ENCODE data around the gene MEGF10.

Gene MEGF10

GRCh38 chr5:127440831-127441230, 150.2 kb downstream of the MEGF10 start:
- H3K27ac Mint-ChIP-seq: no peak overlapping the region
- no peaks in the 10 kb centered on the region for H3K36me3 Mint-ChIP-seq
- DNase-seq (ENCODE audit: low spot score in 2 of 2) (no peak), ATAC-seq (no peak)
- H3K4me1 Mint-ChIP-seq: no peaks in the 10 kb centered on the region
- H3K4me3 Mint-ChIP-seq: no peak overlapping the region
- H3K9me3 Mint-ChIP-seq: no peaks in the 10 kb centered on the region

DNA sequence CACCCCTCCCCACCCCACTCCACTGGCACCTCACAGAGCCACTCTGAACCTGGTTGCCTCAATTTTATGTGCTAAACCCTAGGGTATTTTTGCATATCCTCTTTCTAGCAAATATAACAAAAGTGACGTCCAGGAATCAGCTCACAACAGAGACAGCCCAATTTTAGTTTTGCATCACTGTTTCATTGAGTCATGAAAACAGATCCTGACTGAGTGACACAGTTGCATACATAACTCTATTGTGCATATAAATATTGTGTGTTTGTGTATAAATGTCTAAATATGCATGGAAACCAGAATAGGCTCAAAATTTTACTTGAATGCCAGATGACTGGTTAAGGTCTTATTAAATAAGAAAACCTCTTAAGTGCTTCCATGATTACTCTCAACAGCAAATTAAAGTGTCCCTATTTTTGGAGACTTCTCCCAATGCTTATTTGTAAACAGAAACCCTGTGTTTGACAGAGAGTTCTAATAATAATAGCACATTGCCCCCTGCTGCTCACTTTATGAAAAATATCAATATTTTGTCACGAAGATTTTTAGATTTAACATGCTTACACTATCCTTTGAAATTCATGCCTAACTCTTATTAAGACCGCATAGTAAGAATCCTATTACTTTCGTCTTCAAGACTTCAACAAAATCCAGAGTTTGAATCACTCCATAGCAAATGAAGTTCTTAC, 151.3 kb downstream of the MEGF10 start:
- no peak overlapping the region for H3K27ac Mint-ChIP-seq
- no peaks in the 10 kb centered on the region for H3K4me1 Mint-ChIP-seq
- no peaks in the 10 kb centered on the region for H3K9me3 Mint-ChIP-seq
- DNase-seq (ENCODE audit: low spot score in 2 of 2): no peak
- ATAC-seq: no peak
- no peak overlapping the region for H3K4me3 Mint-ChIP-seq
- no peaks in the 10 kb centered on the region for H3K36me3 Mint-ChIP-seq

GRCh38 chr5:127444171-127444570, 153.6 kb downstream of the MEGF10 start:
- Mint-ChIP-seq H3K9me3 (no peaks in the 10 kb centered on the region), H3K27ac (no peak overlapping the region), H3K4me3 (no peak overlapping the region), H3K36me3 (no peaks in the 10 kb centered on the region), H3K4me1 (no peaks in the 10 kb centered on the region)
- ATAC-seq (no peak), DNase-seq (ENCODE audit: low spot score in 2 of 2) (no peak)

DNA sequence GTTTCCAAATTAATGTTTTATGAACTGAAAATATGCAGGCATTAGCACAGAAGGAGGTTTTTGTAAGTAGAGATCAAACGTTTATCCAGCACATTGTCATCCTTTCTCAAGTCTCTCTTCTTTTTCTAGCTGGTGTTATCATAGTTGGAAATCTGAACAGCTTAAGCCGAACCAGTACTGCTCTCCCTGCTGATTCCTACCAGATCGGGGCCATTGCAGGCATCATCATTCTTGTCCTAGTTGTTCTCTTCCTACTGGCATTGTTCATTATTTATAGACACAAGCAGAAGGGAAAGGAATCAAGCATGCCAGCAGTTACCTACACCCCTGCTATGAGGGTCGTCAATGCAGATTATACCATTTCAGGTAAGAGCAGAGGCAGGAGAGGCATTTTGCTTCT, 154.7 kb downstream of the MEGF10 start:
- H3K36me3 Mint-ChIP-seq: no peaks in the 10 kb centered on the region
- no peak for DNase-seq (ENCODE audit: low spot score in 2 of 2)
- no peak overlapping the region for H3K27ac Mint-ChIP-seq
- H3K4me1 Mint-ChIP-seq: no peaks in the 10 kb centered on the region
- ATAC-seq: no peak
- no peak overlapping the region for H3K4me3 Mint-ChIP-seq
- H3K9me3 Mint-ChIP-seq: no peaks in the 10 kb centered on the region

- Mint-ChIP-seq H3K9me3 (no peaks in the 10 kb centered on the region), H3K36me3 (no peaks in the 10 kb centered on the region), H3K27ac (no peak overlapping the region), H3K4me1 (no peaks in the 10 kb centered on the region), H3K4me3 (no peak overlapping the region)
- DNase-seq (ENCODE audit: low spot score in 2 of 2): no peak
- ATAC-seq: no peak
These were observed 156.0 kb downstream of the MEGF10 start for GRCh38 chr5:127446626-127447025.

GRCh38 chr5:127447827-127448226, 157.2 kb downstream of the MEGF10 start:
- DNase-seq (ENCODE audit: low spot score in 2 of 2) (no peak), ATAC-seq (no peak)
- no peaks in the 10 kb centered on the region for H3K36me3 Mint-ChIP-seq
- H3K9me3 Mint-ChIP-seq: no peaks in the 10 kb centered on the region
- H3K4me1 Mint-ChIP-seq: no peaks in the 10 kb centered on the region
- no peak overlapping the region for H3K4me3 Mint-ChIP-seq
- no peak overlapping the region for H3K27ac Mint-ChIP-seq

- no peaks in the 10 kb centered on the region for H3K4me1 Mint-ChIP-seq
- H3K9me3 Mint-ChIP-seq: no peaks in the 10 kb centered on the region
- no peak overlapping the region for H3K4me3 Mint-ChIP-seq
- DNase-seq (ENCODE audit: low spot score in 2 of 2) (no peak), ATAC-seq (no peak)
- no peak overlapping the region for H3K27ac Mint-ChIP-seq
- H3K36me3 Mint-ChIP-seq: no peaks in the 10 kb centered on the region
These were observed 159.4 kb downstream of the MEGF10 start for GRCh38 chr5:127450046-127450445.

GRCh38 chr5:127451096-127451495, 160.5 kb downstream of the MEGF10 start:
- H3K27ac Mint-ChIP-seq: no peak overlapping the region
- DNase-seq (ENCODE audit: low spot score in 2 of 2): no peak
- H3K4me3 Mint-ChIP-seq: no peak overlapping the region
- H3K4me1 Mint-ChIP-seq: no peaks in the 10 kb centered on the region
- no peak for ATAC-seq
- H3K36me3 Mint-ChIP-seq: no peaks in the 10 kb centered on the region
- no peaks in the 10 kb centered on the region for H3K9me3 Mint-ChIP-seq

DNA sequence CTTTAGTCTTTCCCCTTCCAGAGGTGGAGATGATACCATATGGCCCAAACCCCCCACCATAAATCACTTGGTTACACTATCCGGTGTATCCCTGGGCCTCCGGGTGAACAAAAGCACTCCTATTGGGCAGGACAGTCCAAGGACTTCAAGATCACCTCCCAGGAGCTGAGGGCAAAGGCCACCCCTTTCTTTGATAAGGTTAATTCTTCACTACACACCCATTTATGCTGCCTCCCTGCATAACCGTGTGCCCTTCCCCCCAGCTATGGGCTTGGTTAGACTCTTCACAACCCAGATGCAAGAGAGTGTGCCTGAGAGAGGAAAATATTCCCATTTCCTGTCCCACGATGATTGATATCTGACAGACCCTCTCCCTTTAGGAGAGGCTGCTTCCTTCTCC, 162.0 kb downstream of the MEGF10 start:
- no peaks in the 10 kb centered on the region for H3K9me3 Mint-ChIP-seq
- DNase-seq (ENCODE audit: low spot score in 2 of 2) (no peak), ATAC-seq (no peak)
- no peaks in the 10 kb centered on the region for H3K4me1 Mint-ChIP-seq
- no peaks in the 10 kb centered on the region for H3K36me3 Mint-ChIP-seq
- no peak overlapping the region for H3K4me3 Mint-ChIP-seq
- H3K27ac Mint-ChIP-seq: no peak overlapping the region

DNA sequence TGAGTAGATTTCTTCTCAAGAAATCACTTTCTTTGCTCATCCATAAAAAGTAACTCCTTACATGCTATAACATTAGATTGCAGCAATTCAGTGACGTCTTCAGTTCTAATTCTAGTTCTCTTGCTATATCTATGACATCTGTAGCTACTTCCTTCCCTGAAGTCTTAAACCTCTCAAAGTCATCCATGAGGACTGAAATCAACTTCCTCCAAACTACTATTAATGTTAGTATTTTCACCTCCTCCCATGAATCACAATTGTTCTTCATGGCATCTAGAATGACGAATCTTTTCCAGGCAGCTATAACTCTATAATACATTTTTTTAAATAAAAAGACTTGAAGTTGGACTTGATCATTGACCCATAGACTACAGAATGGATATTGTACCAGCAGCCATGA, 180.6 kb downstream of the MEGF10 start:
- DNase-seq (ENCODE audit: low spot score in 2 of 2) (no peak), ATAC-seq (no peak)
- Mint-ChIP-seq H3K4me1 (no peaks in the 10 kb centered on the region), H3K27ac (no peak overlapping the region), H3K9me3 (no peaks in the 10 kb centered on the region), H3K4me3 (no peak overlapping the region), H3K36me3 (no peaks in the 10 kb centered on the region)

DNA sequence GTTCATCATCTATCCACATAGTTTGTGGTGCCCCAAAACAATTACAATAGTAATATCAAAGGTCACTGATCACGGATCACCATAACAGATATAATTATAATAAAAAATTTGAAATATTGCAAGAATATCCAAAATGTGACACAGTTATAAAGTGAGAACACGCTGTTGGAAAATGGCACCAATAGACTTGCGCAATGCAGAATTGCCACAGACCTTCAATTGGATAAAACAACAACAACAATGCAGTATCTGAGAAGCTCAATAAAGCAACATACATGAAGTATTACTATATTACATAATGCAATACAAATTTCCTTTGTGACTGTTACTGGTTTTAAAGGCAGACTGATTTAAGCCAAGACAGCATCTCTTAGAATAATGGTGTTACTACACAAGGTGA, 182.1 kb downstream of the MEGF10 start:
- DNase-seq (ENCODE audit: low spot score in 2 of 2) (no peak), ATAC-seq (no peak)
- no peaks in the 10 kb centered on the region for H3K36me3 Mint-ChIP-seq
- H3K9me3 Mint-ChIP-seq: no peaks in the 10 kb centered on the region
- no peaks in the 10 kb centered on the region for H3K4me1 Mint-ChIP-seq
- no peak overlapping the region for H3K27ac Mint-ChIP-seq
- no peak overlapping the region for H3K4me3 Mint-ChIP-seq

DNA sequence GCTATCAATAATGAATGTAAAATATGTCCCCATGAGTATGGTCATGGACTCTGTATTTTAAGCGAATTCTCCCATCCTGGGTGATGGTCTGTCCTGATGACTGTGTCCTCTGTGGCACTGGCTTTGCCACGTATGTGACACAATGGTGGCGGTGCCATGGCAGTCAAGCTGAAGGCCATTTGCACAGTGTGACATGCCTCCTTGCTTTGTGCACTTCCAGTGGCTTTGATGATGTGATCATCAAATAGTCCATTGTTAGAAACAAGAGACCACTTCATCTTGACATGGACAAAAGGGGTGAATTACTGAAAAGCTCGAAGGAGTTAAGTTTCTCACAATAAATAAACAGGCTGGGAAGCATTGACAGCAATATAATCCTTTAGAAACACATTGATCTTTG, 195.9 kb downstream of the MEGF10 start:
- Mint-ChIP-seq H3K36me3 (no peaks in the 10 kb centered on the region), H3K27ac (no peak overlapping the region), H3K9me3 (no peaks in the 10 kb centered on the region), H3K4me1 (no peaks in the 10 kb centered on the region), H3K4me3 (no peak overlapping the region)
- ATAC-seq (no peak), DNase-seq (ENCODE audit: low spot score in 2 of 2) (no peak)

DNA sequence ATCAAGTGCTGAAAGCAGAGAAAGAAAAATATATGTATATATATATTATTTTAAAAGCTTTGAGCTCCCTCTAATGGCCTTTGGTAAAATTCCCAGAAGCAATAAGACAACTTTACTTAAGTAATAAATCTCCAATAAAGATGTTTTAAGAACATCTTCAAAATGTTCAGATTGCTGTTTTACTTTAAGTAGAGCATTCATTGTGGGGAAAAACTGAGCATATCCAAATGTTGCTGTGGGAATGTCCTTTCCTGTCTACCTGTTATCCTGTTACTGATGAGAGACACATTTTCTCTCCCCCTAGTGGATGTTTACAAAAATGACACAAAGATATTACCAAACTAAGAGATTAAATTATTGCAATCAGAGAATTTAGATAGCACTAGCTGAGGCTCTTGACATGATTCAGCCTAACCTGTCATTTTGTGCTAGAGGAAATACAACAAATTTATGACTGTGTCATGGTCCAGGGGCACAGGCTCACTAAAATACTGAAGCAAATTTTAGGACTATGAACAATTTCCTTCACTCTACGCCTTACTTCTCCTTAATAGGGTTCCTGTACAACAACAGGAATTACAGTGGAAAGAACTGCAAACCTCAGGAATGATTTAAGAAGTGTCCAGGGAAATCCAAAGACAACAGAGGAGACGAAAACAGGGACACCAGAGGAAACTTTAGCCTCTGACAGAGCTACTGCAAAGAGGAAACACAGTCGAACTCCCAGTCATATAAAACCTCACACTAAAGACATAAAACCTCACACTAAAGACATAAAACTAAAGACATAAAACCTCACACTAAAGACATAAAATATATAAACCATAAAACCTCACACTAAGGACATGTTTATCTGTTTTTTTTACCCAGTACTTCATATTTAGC, 202.5 kb downstream of the MEGF10 start:
- ATAC-seq: peak; percentile 28
- Mint-ChIP-seq H3K27ac (no peak overlapping the region), H3K4me3 (no peak overlapping the region), H3K9me3 (no peaks in the 10 kb centered on the region), H3K36me3 (no peaks in the 10 kb centered on the region), H3K4me1 (no peaks in the 10 kb centered on the region)
- DNase-seq (ENCODE audit: low spot score in 2 of 2): no peak

DNA sequence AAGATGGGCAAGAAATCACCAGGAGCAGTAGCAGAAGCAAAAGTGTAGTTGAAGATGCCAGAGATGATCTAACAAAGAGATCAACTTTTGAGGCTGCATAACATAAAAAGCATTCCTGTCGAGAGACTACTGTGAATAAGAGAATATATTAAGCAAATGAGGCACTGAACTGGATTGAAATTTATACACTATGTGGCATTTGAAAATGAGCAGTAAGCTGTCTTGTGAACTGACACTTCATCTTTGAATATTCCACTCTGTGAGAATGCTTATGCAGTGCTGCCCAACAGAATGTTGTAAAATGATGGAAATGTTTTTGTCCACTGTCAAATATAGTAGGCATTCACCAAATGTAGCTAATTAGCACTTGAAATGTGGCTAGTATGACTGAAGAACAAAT, 208.0 kb downstream of the MEGF10 start:
- Mint-ChIP-seq H3K36me3 (no peaks in the 10 kb centered on the region), H3K4me3 (no peak overlapping the region), H3K9me3 (no peaks in the 10 kb centered on the region), H3K27ac (no peak overlapping the region), H3K4me1 (no peaks in the 10 kb centered on the region)
- ATAC-seq (no peak), DNase-seq (ENCODE audit: low spot score in 2 of 2) (no peak)

GRCh38 chr5:127505905-127506304, 215.3 kb downstream of the MEGF10 start:
- no peaks in the 10 kb centered on the region for H3K4me1 Mint-ChIP-seq
- ATAC-seq (no peak), DNase-seq (ENCODE audit: low spot score in 2 of 2) (no peak)
- no peak overlapping the region for H3K27ac Mint-ChIP-seq
- no peaks in the 10 kb centered on the region for H3K36me3 Mint-ChIP-seq
- no peaks in the 10 kb centered on the region for H3K9me3 Mint-ChIP-seq
- H3K4me3 Mint-ChIP-seq: no peak overlapping the region

GRCh38 chr5:127506616-127507015, 216.0 kb downstream of the MEGF10 start:
- no peak for DNase-seq (ENCODE audit: low spot score in 2 of 2)
- H3K4me3 Mint-ChIP-seq: no peak overlapping the region
- no peaks in the 10 kb centered on the region for H3K36me3 Mint-ChIP-seq
- no peaks in the 10 kb centered on the region for H3K4me1 Mint-ChIP-seq
- no peaks in the 10 kb centered on the region for H3K9me3 Mint-ChIP-seq
- ATAC-seq: peak; percentile 16
- no peak overlapping the region for H3K27ac Mint-ChIP-seq
